ENCODE results near the gene JAKMIP1.

JAKMIP1 gene

GRCh38 chr4:6095023-6095752 lies 105.2 kb downstream of the JAKMIP1 start:
- DNase-seq (ENCODE audit: low read depth in 2 of 2) = no peak

GRCh38 chr4:6093671-6094070 lies 106.7 kb downstream of the JAKMIP1 start:
- no peak for DNase-seq (ENCODE audit: low read depth in 2 of 2)

- no peak for DNase-seq (ENCODE audit: low read depth in 2 of 2)
Observed at GRCh38 chr4:6092971-6093370, 107.4 kb downstream of the JAKMIP1 start.

- DNase-seq (ENCODE audit: low read depth in 2 of 2) = no peak
Observed at GRCh38 chr4:6092131-6092530, 108.2 kb downstream of the JAKMIP1 start.

- no peak for DNase-seq (ENCODE audit: low read depth in 2 of 2)
Observed at GRCh38 chr4:6090931-6091330, 109.4 kb downstream of the JAKMIP1 start.

- DNase-seq (ENCODE audit: low read depth in 2 of 2) = no peak
Observed at GRCh38 chr4:6088950-6089349, 111.4 kb downstream of the JAKMIP1 start.

GRCh38 chr4:6087669-6088341 lies 112.5 kb downstream of the JAKMIP1 start:
- no peak for DNase-seq (ENCODE audit: low read depth in 2 of 2)

GRCh38 chr4:6086846-6087245 lies 113.5 kb downstream of the JAKMIP1 start:
- no peak for DNase-seq (ENCODE audit: low read depth in 2 of 2)

GRCh38 chr4:6085691-6086628 lies 114.4 kb downstream of the JAKMIP1 start:
- DNase-seq (ENCODE audit: low read depth in 2 of 2) = no peak

- no peak for DNase-seq (ENCODE audit: low read depth in 2 of 2)
Observed at GRCh38 chr4:6085028-6085690, 115.2 kb downstream of the JAKMIP1 start.

- DNase-seq (ENCODE audit: low read depth in 2 of 2) = no peak
Observed at GRCh38 chr4:6079965-6080364, 120.4 kb downstream of the JAKMIP1 start.

- no peak for DNase-seq (ENCODE audit: low read depth in 2 of 2)
Observed at GRCh38 chr4:6078560-6078959, 121.8 kb downstream of the JAKMIP1 start.

- DNase-seq (ENCODE audit: low read depth in 2 of 2) = no peak
Observed at GRCh38 chr4:6076391-6076790, 124.0 kb downstream of the JAKMIP1 start.

GRCh38 chr4:6074758-6075157 lies 125.6 kb downstream of the JAKMIP1 start:
- no peak for DNase-seq (ENCODE audit: low read depth in 2 of 2)

GRCh38 chr4:6071959-6072720 lies 128.2 kb downstream of the JAKMIP1 start:
- no peak for DNase-seq (ENCODE audit: low read depth in 2 of 2)

GRCh38 chr4:6071191-6071958 lies 129.0 kb downstream of the JAKMIP1 start:
- no peak for DNase-seq (ENCODE audit: low read depth in 2 of 2)

GRCh38 chr4:6069845-6070709 lies 130.3 kb downstream of the JAKMIP1 start:
- DNase-seq (ENCODE audit: low read depth in 2 of 2) = no peak

GRCh38 chr4:6068986-6069385 lies 131.4 kb downstream of the JAKMIP1 start:
- no peak for DNase-seq (ENCODE audit: low read depth in 2 of 2)

GRCh38 chr4:6065934-6066590 lies 134.3 kb downstream of the JAKMIP1 start:
- DNase-seq (ENCODE audit: low read depth in 2 of 2) = no peak
